Measurements from ENCODE around the gene ADCY5. TPM values are rescaled to one million over a fixed set of nuclear protein-coding genes. Genes with fewer than 3 reads are reported as not detected.
"Not testable (repeated sequence)": the region's sequence is repeated elsewhere in the genome, so short reads cannot be mapped to it uniquely, and the experiment has no call there.

The ADCY5 gene
- polyA plus RNA-seq, 3 donors: not detected

- Histone ChIP-seq H2AFZ (ENCODE audit: insufficient read depth, low read depth, low read length, poor library complexity, severe bottlenecking) (no peak overlapping the region), H3K36me3 (replicated peaks in 1 of 2; ENCODE audit: control insufficient read depth in 1 of 2, insufficient read depth in 2 of 2, low read length in 2 of 2) (peaks cover 15 to 56% of the 10 kb centered on the region in 2 donors), H3K9ac (ENCODE audit: insufficient read depth, low read length, poor library complexity, severe bottlenecking) (no peak overlapping the region), H3K27ac (ENCODE audit: low read depth in 1 of 2, low read length in 2 of 2) (no peak overlapping the region), H3K79me2 (ENCODE audit: insufficient read depth, low read length) (no peaks in the 10 kb centered on the region), H3K4me2 (replicated peaks; ENCODE audit: extremely low read depth, low read length, poor library complexity, severe bottlenecking) (no peak overlapping the region), H3K27me3 (ENCODE audit: control insufficient read depth in 2 of 2, insufficient read depth in 2 of 2, low read length in 2 of 2) (no peaks in the 10 kb centered on the region), H4K20me1 (ENCODE audit: insufficient read depth, low read length) (no peaks in the 10 kb centered on the region), H3K9me3 (replicated peaks in 1 of 2; ENCODE audit: control insufficient read depth in 1 of 2, insufficient read depth in 1 of 2, low read length in 2 of 2) (no peaks in the 10 kb centered on the region), H3K4me1 (ENCODE audit: control insufficient read depth in 1 of 2, insufficient read depth in 2 of 2, low read length in 2 of 2) (no peaks in the 10 kb centered on the region), H3K4me3 (replicated peaks in 1 of 3; ENCODE audit: low read depth in 2 of 3, low read length in 3 of 3) (no peak overlapping the region)
- Mint-ChIP-seq H3K4me1 (no peaks in the 10 kb centered on the region), H3K27me3 (ENCODE audit: low read depth in 3 of 3) (no peaks in the 10 kb centered on the region), H3K9me3 (peaks cover 0 to 8% (median 0%) of the 10 kb centered on the region in 7 donors), H3K4me3 (no peak overlapping the region), H3K36me3 (peaks cover 38 to 56% of the 10 kb centered on the region in 2 donors), H3K27ac (no peak overlapping the region)
- intact Hi-C loops (cut with micrococcal nuclease): no loop called here
- DNase-seq: no peak
- TF ChIP-seq CTCF (IDR thresholded peaks at IDR 0.05): no peak
- WGBS (ENCODE audit: insufficient coverage): no CpG with 5 or more reads among the region's 1 CpG
Measured at GRCh38 chr3:123239756-123240155, 209.1 kb downstream of the ADCY5 start.

DNA sequence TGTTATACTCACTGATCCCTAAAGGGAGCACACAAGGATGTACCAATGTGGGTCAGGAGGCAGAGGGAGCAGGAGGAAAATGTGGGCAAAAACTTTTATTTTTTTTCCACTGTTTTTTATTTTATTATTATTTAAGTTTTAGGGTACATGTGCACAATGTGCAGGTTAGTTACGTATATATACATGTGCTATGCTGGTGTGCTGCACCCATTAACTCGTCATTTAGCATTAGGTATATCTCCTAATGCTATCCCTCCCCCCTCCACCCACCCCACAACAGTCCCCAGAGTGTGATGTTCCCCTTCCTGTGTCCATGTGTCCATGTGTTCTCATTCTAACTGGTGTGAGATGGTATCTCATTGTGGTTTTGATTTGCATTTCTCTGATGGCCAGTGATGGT lies 209.7 kb downstream of the ADCY5 start:
- H3K4me1 Mint-ChIP-seq; intact Hi-C loops (cut with micrococcal nuclease): not testable (repeated sequence)

More for the DNA sequence above, 209.7 kb downstream of the ADCY5 start:
- H3K9me3 ChIP-seq (replicated peaks in 1 of 2; ENCODE audit: control insufficient read depth in 1 of 2, insufficient read depth in 1 of 2, low read length in 2 of 2); H4K20me1 ChIP-seq (ENCODE audit: insufficient read depth, low read length); H3K79me2 ChIP-seq (ENCODE audit: insufficient read depth, low read length); H3K27ac Mint-ChIP-seq; H3K4me3 Mint-ChIP-seq; H2AFZ ChIP-seq (ENCODE audit: insufficient read depth, low read depth, low read length, poor library complexity, severe bottlenecking); H3K4me2 ChIP-seq (replicated peaks; ENCODE audit: extremely low read depth, low read length, poor library complexity, severe bottlenecking); H3K27me3 Mint-ChIP-seq (ENCODE audit: low read depth in 3 of 3); H3K9ac ChIP-seq (ENCODE audit: insufficient read depth, low read length, poor library complexity, severe bottlenecking); H3K27me3 ChIP-seq (ENCODE audit: control insufficient read depth in 2 of 2, insufficient read depth in 2 of 2, low read length in 2 of 2); H3K4me1 ChIP-seq (ENCODE audit: control insufficient read depth in 1 of 2, insufficient read depth in 2 of 2, low read length in 2 of 2); H3K27ac ChIP-seq (ENCODE audit: low read depth in 1 of 2, low read length in 2 of 2); H3K4me3 ChIP-seq (replicated peaks in 1 of 3; ENCODE audit: low read depth in 2 of 3, low read length in 3 of 3); H3K9me3 Mint-ChIP-seq; DNase-seq: not testable (repeated sequence)
- H3K36me3 Mint-ChIP-seq: peaks cover 36 to 53% of the 10 kb centered on the region in 2 donors
- H3K36me3 ChIP-seq (replicated peaks in 1 of 2; ENCODE audit: control insufficient read depth in 1 of 2, insufficient read depth in 2 of 2, low read length in 2 of 2): peaks cover 13 to 56% of the 10 kb centered on the region in 2 donors
- no CpG with 5 or more reads among the region's 2 CpGs for WGBS (ENCODE audit: insufficient coverage)

Data from CD14-positive monocyte (primary cell).